ENCODE data around the gene KLHDC7A.
"Not testable (repeated sequence)": the region's sequence is repeated elsewhere in the genome, so short reads cannot be mapped to it uniquely, and the experiment has no call there.

The KLHDC7A gene

DNA sequence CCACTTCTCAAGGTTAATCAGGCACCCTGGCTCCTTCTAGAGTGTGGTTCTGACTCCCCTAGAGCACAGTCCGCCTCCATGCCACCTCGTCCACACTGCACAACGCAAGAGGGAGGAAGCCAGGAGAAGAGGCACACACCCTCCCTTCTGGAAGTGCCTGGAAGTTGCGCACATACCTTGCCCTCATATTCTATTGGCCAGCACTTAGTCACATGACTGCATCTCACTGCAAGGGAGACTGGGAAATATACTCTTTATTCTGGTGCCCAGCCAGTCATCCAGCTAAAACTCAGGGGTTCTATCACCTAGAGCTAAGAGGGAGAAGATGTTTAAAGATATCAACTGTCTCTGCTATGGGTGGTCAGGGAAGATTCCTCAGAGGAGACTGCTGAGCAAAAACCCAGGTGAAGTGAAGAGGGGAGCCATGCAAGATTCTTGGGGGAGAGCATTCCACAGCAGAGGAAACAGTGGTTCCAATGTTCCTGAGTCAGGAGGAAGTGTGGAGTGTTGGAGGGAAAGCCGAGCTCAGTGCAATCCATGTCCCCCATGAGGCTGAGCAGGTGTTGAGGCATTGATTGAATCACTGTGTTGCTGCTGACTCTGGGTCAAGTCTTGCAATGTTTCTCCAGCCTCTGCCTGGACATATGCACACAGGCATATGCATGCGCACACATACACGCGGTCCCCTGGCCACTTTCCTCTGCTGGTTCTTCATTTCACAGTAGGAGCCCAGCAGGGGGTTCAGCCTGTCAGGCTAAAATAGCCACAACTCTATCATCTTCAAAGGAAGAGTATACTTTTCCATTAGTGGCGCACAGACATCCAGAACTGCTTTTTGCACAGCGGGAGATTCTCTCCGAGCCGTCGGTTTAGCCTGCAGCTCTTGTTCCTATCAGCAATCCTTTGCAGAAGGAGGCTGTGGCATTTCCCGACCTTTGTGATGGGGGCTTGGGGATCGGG is 22.3 kb upstream of the KLHDC7A start:
- peak; percentile 40 for DNase-seq (ENCODE audit: extremely low spot score)
- POLR2A ChIA-PET: no interaction called here
- CTCF ChIA-PET: interaction anchor here (0.7 kb wide), 1 partner anchor 411 kb away, joined by 3 read pairs; no protein-coding TSS in a partner anchor
- TF ChIP-seq FOXM1 (IDR thresholded peaks at IDR 0.05; ENCODE audit: borderline replicate concordance): no peak
- TF ChIP-seq, protein P1, sequence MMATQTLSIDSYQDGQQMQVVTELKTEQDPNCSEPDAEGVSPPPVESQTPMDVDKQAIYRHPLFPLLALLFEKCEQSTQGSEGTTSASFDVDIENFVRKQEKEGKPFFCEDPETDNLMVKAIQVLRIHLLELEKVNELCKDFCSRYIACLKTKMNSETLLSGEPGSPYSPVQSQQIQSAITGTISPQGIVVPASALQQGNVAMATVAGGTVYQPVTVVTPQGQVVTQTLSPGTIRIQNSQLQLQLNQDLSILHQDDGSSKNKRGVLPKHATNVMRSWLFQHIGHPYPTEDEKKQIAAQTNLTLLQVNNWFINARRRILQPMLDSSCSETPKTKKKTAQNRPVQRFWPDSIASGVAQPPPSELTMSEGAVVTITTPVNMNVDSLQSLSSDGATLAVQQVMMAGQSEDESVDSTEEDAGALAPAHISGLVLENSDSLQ (IDR thresholded peaks at IDR 0.05): peak; percentile 77
- no peak for TF ChIP-seq ARNT (IDR thresholded peaks at IDR 0.05)
- no peak for TF ChIP-seq FOXK2 (IDR thresholded peaks at IDR 0.05)
- no peak for TF ChIP-seq CTBP1 (IDR thresholded peaks at IDR 0.05; ENCODE audit: borderline replicate concordance)
- TF ChIP-seq BHLHE40 (IDR thresholded peaks at IDR 0.05; ENCODE audit: borderline replicate concordance): no peak

- DNase-seq (ENCODE audit: extremely low spot score): no peak
- TF ChIP-seq HDGF (IDR thresholded peaks at IDR 0.05; ENCODE audit: borderline replicate concordance) (no peak), LEF1 (IDR thresholded peaks at IDR 0.05; ENCODE audit: borderline replicate concordance) (no peak), SP1 (IDR thresholded peaks at IDR 0.05) (no peak), SUZ12 (IDR thresholded peaks at IDR 0.05) (no peak), ELF4 (IDR thresholded peaks at IDR 0.05) (no peak), L3MBTL2 (conservative IDR thresholded peaks at IDR 0.05) (no peak), NFRKB (IDR thresholded peaks at IDR 0.05) (no peak), CTBP1 (IDR thresholded peaks at IDR 0.05; ENCODE audit: borderline replicate concordance) (no peak), TARDBP (IDR thresholded peaks at IDR 0.05) (no peak), FOXM1 (IDR thresholded peaks at IDR 0.05; ENCODE audit: borderline replicate concordance) (no peak), ZNF384 (IDR thresholded peaks at IDR 0.05) (no peak), FOXA1 (IDR thresholded peaks at IDR 0.05) (no peak), ARNT (IDR thresholded peaks at IDR 0.05) (no peak), FOXK2 (IDR thresholded peaks at IDR 0.05) (no peak), BHLHE40 (IDR thresholded peaks at IDR 0.05; ENCODE audit: borderline replicate concordance) (no peak)
- TF ChIP-seq, protein P1 (IDR thresholded peaks at IDR 0.05): no peak
- CTCF ChIA-PET: no interaction called here
- POLR2A ChIA-PET: no interaction called here
Measured at GRCh38 chr1:18461656-18462055, 19.1 kb upstream of the KLHDC7A start.

DNA sequence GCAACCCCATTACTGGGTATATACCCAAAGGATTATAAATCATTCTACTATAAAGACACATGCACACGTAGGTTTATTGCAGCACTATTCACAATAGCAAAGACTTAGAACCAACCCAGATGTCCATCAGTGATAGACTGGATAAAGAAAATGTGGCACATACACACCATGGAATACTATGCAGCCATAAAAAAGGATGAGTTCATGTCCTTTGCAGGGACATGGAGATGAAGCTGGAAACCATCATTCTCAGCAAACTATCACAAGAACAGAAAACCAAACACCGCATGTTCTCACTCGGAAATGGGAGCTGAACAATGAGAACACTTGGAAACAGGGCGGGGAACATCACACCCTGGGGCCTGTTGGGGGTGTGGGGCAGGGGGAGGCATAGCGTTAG is 18.2 kb upstream of the KLHDC7A start:
- DNase-seq (ENCODE audit: extremely low spot score); POLR2A ChIA-PET; CTCF ChIA-PET: not testable (repeated sequence)

- no peak for DNase-seq (ENCODE audit: extremely low spot score)
- no peak for TF ChIP-seq LEF1 (IDR thresholded peaks at IDR 0.05; ENCODE audit: borderline replicate concordance)
- TF ChIP-seq FOXA1 (IDR thresholded peaks at IDR 0.05): no peak
- TF ChIP-seq BHLHE40 (IDR thresholded peaks at IDR 0.05; ENCODE audit: borderline replicate concordance): no peak
- TF ChIP-seq, protein P1 (IDR thresholded peaks at IDR 0.05): no peak
- no peak for TF ChIP-seq FOXK2 (IDR thresholded peaks at IDR 0.05)
- no peak for TF ChIP-seq ELF4 (IDR thresholded peaks at IDR 0.05)
- TF ChIP-seq NFRKB (IDR thresholded peaks at IDR 0.05): no peak
- TF ChIP-seq TARDBP (IDR thresholded peaks at IDR 0.05): no peak
- TF ChIP-seq ARNT (IDR thresholded peaks at IDR 0.05): no peak
- TF ChIP-seq ZNF384 (IDR thresholded peaks at IDR 0.05): no peak
- no peak for TF ChIP-seq FOXM1 (IDR thresholded peaks at IDR 0.05; ENCODE audit: borderline replicate concordance)
- TF ChIP-seq CTBP1 (IDR thresholded peaks at IDR 0.05; ENCODE audit: borderline replicate concordance): no peak
- TF ChIP-seq SP1 (IDR thresholded peaks at IDR 0.05): no peak
- no peak for TF ChIP-seq HDGF (IDR thresholded peaks at IDR 0.05; ENCODE audit: borderline replicate concordance)
- no peak for TF ChIP-seq SUZ12 (IDR thresholded peaks at IDR 0.05)
- TF ChIP-seq L3MBTL2 (conservative IDR thresholded peaks at IDR 0.05): no peak
- CTCF ChIA-PET: no interaction called here
- POLR2A ChIA-PET: no interaction called here
Measured at GRCh38 chr1:18463063-18463462, 17.7 kb upstream of the KLHDC7A start.

GRCh38 chr1:18463984-18464664 is 16.6 kb upstream of the KLHDC7A start:
- no peak for DNase-seq (ENCODE audit: extremely low spot score)
- TF ChIP-seq FOXM1 (IDR thresholded peaks at IDR 0.05; ENCODE audit: borderline replicate concordance): no peak
- no peak for TF ChIP-seq SUZ12 (IDR thresholded peaks at IDR 0.05)
- no peak for TF ChIP-seq L3MBTL2 (conservative IDR thresholded peaks at IDR 0.05)
- TF ChIP-seq HDGF (IDR thresholded peaks at IDR 0.05; ENCODE audit: borderline replicate concordance): no peak
- TF ChIP-seq FOXA1 (IDR thresholded peaks at IDR 0.05): no peak
- TF ChIP-seq BHLHE40 (IDR thresholded peaks at IDR 0.05; ENCODE audit: borderline replicate concordance): no peak
- TF ChIP-seq NFRKB (IDR thresholded peaks at IDR 0.05): no peak
- TF ChIP-seq ZNF384 (IDR thresholded peaks at IDR 0.05): no peak
- no peak for TF ChIP-seq SP1 (IDR thresholded peaks at IDR 0.05)
- TF ChIP-seq TARDBP (IDR thresholded peaks at IDR 0.05): no peak
- TF ChIP-seq FOXK2 (IDR thresholded peaks at IDR 0.05): no peak
- TF ChIP-seq LEF1 (IDR thresholded peaks at IDR 0.05; ENCODE audit: borderline replicate concordance): no peak
- CTCF ChIA-PET: interaction anchor here (0.5 kb wide), 1 partner anchor 22 kb away, joined by 4 read pairs; no protein-coding TSS in a partner anchor
- POLR2A ChIA-PET: no interaction called here

- TF ChIP-seq FOXA1 (IDR thresholded peaks at IDR 0.05): no peak
- no peak for TF ChIP-seq ELF4 (IDR thresholded peaks at IDR 0.05)
- no peak for TF ChIP-seq NFRKB (IDR thresholded peaks at IDR 0.05)
- no peak for TF ChIP-seq CTBP1 (IDR thresholded peaks at IDR 0.05; ENCODE audit: borderline replicate concordance)
- no peak for TF ChIP-seq TARDBP (IDR thresholded peaks at IDR 0.05)
- no peak for TF ChIP-seq HDGF (IDR thresholded peaks at IDR 0.05; ENCODE audit: borderline replicate concordance)
- TF ChIP-seq BHLHE40 (IDR thresholded peaks at IDR 0.05; ENCODE audit: borderline replicate concordance): no peak
- TF ChIP-seq FOXM1 (IDR thresholded peaks at IDR 0.05; ENCODE audit: borderline replicate concordance): no peak
- no peak for TF ChIP-seq L3MBTL2 (conservative IDR thresholded peaks at IDR 0.05)
- no peak for TF ChIP-seq SP1 (IDR thresholded peaks at IDR 0.05)
- TF ChIP-seq ZNF384 (IDR thresholded peaks at IDR 0.05): no peak
- TF ChIP-seq, protein P1 (IDR thresholded peaks at IDR 0.05): no peak
- TF ChIP-seq FOXK2 (IDR thresholded peaks at IDR 0.05): no peak
- TF ChIP-seq ARNT (IDR thresholded peaks at IDR 0.05): no peak
- TF ChIP-seq SUZ12 (IDR thresholded peaks at IDR 0.05): no peak
- TF ChIP-seq LEF1 (IDR thresholded peaks at IDR 0.05; ENCODE audit: borderline replicate concordance): no peak
- DNase-seq (ENCODE audit: extremely low spot score): no peak
- ChIA-PET CTCF (no interaction called here), POLR2A (no interaction called here)
Measured at GRCh38 chr1:18464665-18465050, 16.1 kb upstream of the KLHDC7A start.
